B cell (primary cell): ENCODE measurements around the gene NPAS1. TPM values are rescaled to one million over a fixed set of nuclear protein-coding genes. Genes with fewer than 3 reads are reported as not detected.

ENCODE experiments used
- ATAC-seq: fragments of 200-7000 bp; cut with Tn5 transposase; one replicate; pipeline ENCODE4 v1.10.0; 2021; ENCODE audit warnings: low read depth, mild to moderate bottlenecking, moderate number of reproducible peaks, moderate library complexity
- CTCF ChIA-PET: fragments of 350-600 bp; sonication (Branson Sonifier 250); formaldehyde crosslinking; loops from one replicate; lab custom pipeline; 2021; ENCODE audit warnings: antibody characterized with exemption, inconsistent platforms; lab: Charles Lee
- POLR2A ChIA-PET: fragments of 350-600 bp; sonication (Branson Sonifier 250); formaldehyde crosslinking; loops from one replicate; lab custom pipeline; 2021; ENCODE audit warnings: antibody characterized with exemption; lab: Charles Lee
- DNase-seq: peaks from one replicate; pipeline ENCODE4 v3.0.0; 2013
- H2AFZ ChIP-seq: 2 replicates; pipeline ENCODE4 v1.6.1; 2012; ENCODE audit warnings: mild to moderate bottlenecking, low read depth, low read length; ENCODE audit not compliant: insufficient read depth, poor library complexity, severe bottlenecking
- H3K27ac ChIP-seq, 2 donors: 1 replicate in 1 of 2; 2 replicates in 1 of 2; pipeline ENCODE4 v1.5.1; 2012 to 2013; ENCODE audit warnings: low read length in 2 of 2, mild to moderate bottlenecking in 2 of 2, moderate library complexity in 1 of 2
- H3K27me3 ChIP-seq, 4 experiments: fragments of 200-600 bp in 1 of 4; sonication (generic) in 1 of 4; replicated peaks in 1 of 4; 1 replicate in 2 of 4; 2 replicates in 2 of 4; pipeline versions ENCODE4 v1.6.1 to v1.7.0; 2013 to 2016; ENCODE audit warnings: low read length in 3 of 4, mild to moderate bottlenecking in 2 of 4, mixed read lengths in 1 of 4, moderate library complexity in 1 of 4; ENCODE audit not compliant: insufficient read depth in 4 of 4, control insufficient read depth in 3 of 4; ENCODE audit errors: control extremely low read depth in 1 of 4
- H3K36me3 ChIP-seq, 2 experiments: replicated peaks in 1 of 2; 1 replicate in 1 of 2; 2 replicates in 1 of 2; pipeline versions ENCODE4 v1.6.1 to v1.7.1; 2013; ENCODE audit warnings: low read length in 1 of 2; ENCODE audit not compliant: insufficient read depth in 2 of 2, control insufficient read depth in 1 of 2; ENCODE audit errors: control extremely low read depth in 1 of 2, extremely low read depth in 1 of 2
- H3K4me1 ChIP-seq, 2 donors: fragments of 200-600 bp in 1 of 2; sonication (generic) in 1 of 2; 1 replicate in 1 of 2; 2 replicates in 1 of 2; pipeline versions ENCODE4 v1.5.1 to v1.6.1; 2013 to 2017; ENCODE audit warnings: low read length in 2 of 2; ENCODE audit not compliant: control insufficient read depth in 2 of 2, insufficient read depth in 2 of 2
- H3K4me2 ChIP-seq: replicated peaks from 2 replicates; pipeline ENCODE3; 2012; ENCODE audit warnings: mild to moderate bottlenecking, low read depth, low read length; ENCODE audit not compliant: poor library complexity, severe bottlenecking
- H3K4me3 ChIP-seq, 5 experiments: fragments of 200-600 bp in 1 of 5; sonication (generic) in 1 of 5; 1 replicate in 3 of 5; 2 replicates in 2 of 5; pipeline versions ENCODE4 v1.5.1 to v1.7.0; 2011 to 2016; ENCODE audit warnings: low read length in 4 of 5, mild to moderate bottlenecking in 4 of 5, low read depth in 2 of 5, control low read depth in 1 of 5, moderate library complexity in 1 of 5; ENCODE audit not compliant: insufficient read depth in 1 of 5; ENCODE audit errors: control extremely low read depth in 1 of 5, extremely low read depth in 1 of 5
- H3K79me2 ChIP-seq: fragments of 200-600 bp; sonication (generic); one replicate; pipeline ENCODE4 v1.6.0; 2016; ENCODE audit warnings: low read length; ENCODE audit not compliant: control insufficient read depth, insufficient read depth
- H3K9ac ChIP-seq: fragments of 200-600 bp; sonication (generic); 2 replicates; pipeline ENCODE4 v1.6.1; 2017; ENCODE audit warnings: mild to moderate bottlenecking, low read length, moderate library complexity
- H3K9me3 ChIP-seq, 3 donors: one replicate each; pipeline versions ENCODE4 v1.6.1 to v1.7.1; 2013; ENCODE audit warnings: low read length in 2 of 3; ENCODE audit not compliant: control insufficient read depth in 2 of 3, insufficient read depth in 1 of 3; ENCODE audit errors: control extremely low read depth in 1 of 3
- H4K20me1 ChIP-seq: 2 replicates; pipeline ENCODE4 v1.6.0; 2012; ENCODE audit warnings: mild to moderate bottlenecking, low read length; ENCODE audit not compliant: insufficient read depth, control insufficient read depth, poor library complexity, severe bottlenecking
- H3K27ac Mint-ChIP-seq: one replicate; pipeline ENCODE4 v1.8.0; 2021; ENCODE audit warnings: mixed read lengths
- H3K27me3 Mint-ChIP-seq: one replicate; pipeline ENCODE4 v1.8.0; 2021; ENCODE audit warnings: mixed read lengths
- H3K4me1 Mint-ChIP-seq: one replicate; pipeline ENCODE4 v1.8.0; 2021; ENCODE audit warnings: mixed read lengths
- H3K4me3 Mint-ChIP-seq: one replicate; pipeline ENCODE4 v1.8.0; 2021; ENCODE audit warnings: mixed read lengths
- H3K9me3 Mint-ChIP-seq: one replicate; pipeline ENCODE4 v1.8.0; 2022; ENCODE audit warnings: mixed read lengths; ENCODE audit not compliant: insufficient read depth
- CTCF ChIP-seq: fragments of 200-600 bp; IDR thresholded peaks from one replicate; pipeline ENCODE4 v1.8.0; 2022; ENCODE audit warnings: antibody characterized with exemption, mild to moderate bottlenecking
- EZH2 ChIP-seq: IDR thresholded peaks from 2 replicates; pipeline ENCODE4 v1.6.1; 2012; ENCODE audit warnings: borderline replicate concordance, low read depth, mild to moderate bottlenecking, moderate library complexity, low read length; ENCODE audit not compliant: insufficient read depth, poor library complexity, severe bottlenecking
- WGBS: methylation state at CpG from one replicate; pipeline ENCODE4 v1.1.5; 2013; ENCODE audit warnings: missing lambda C conversion rate; ENCODE audit not compliant: insufficient coverage; 5-methylcytosine and 5-hydroxymethylcytosine counted together
- intact Hi-C: fragments of 100-400 bp; cut with micrococcal nuclease; formaldehyde crosslinking; loops from one replicate; pipeline ENCODE4 v1.10.0; 2022
- polyA plus RNA-seq: library from polyadenylated mRNA; depleted of rRNA; stranded (reverse); fragments of >200 nt; gene quantifications from 2 replicates; pipeline ENCODE4 v1.2.3, GENCODE V29; 2012
- total RNA-seq, 2 donors: library from RNA; stranded (reverse); fragments of 120-200 nt in 1 of 2; gene quantifications; 1 replicate in 1 of 2; 2 replicates in 1 of 2; pipeline versions ENCODE4 v1.2.3 to v1.2.4, GENCODE V29; 2013 to 2022

Gene NPAS1
- total and polyA plus RNA-seq, 2 donors (not counting 1 experiment from before 2014, with no cell fraction given), result 1.1 to 1.7 TPM

GRCh38 chr19:47024502-47024901 is 4.9 kb downstream of the NPAS1 start:
- Histone ChIP-seq H3K4me3 (no peak overlapping the region), H3K27ac (no peak overlapping the region), H4K20me1 (no peaks in the 10 kb centered on the region), H3K9me3 (peaks cover 0 to 9% (median 0%) of the 10 kb centered on the region in 3 donors), H3K36me3 (no peaks in the 10 kb centered on the region), H3K79me2 (no peaks in the 10 kb centered on the region), H3K9ac (no peak overlapping the region), H3K4me2 (no peak overlapping the region), H3K27me3 (peaks cover 0 to 75% (median 30%) of the 10 kb centered on the region in 4 experiments), H3K4me1 (peaks cover 24 to 27% of the 10 kb centered on the region in 2 donors), H2AFZ (no peak overlapping the region)
- 96% methylated on average over 4 of the region's 5 CpGs for WGBS
- no peak for ATAC-seq
- intact Hi-C loops, result no loop called here
- no peak for TF ChIP-seq EZH2
- Mint-ChIP-seq H3K27me3 (peaks cover 38% of the 10 kb centered on the region), H3K9me3 (no peaks in the 10 kb centered on the region), H3K27ac (no peak overlapping the region), H3K4me3 (no peak overlapping the region), H3K4me1 (peaks cover 11% of the 10 kb centered on the region)
- ChIA-PET CTCF (no interaction called here), POLR2A (no interaction called here)
- DNase-seq, result no peak

GRCh38 chr19:47026156-47026555 is 6.5 kb downstream of the NPAS1 start:
- DNase-seq, result no peak
- H2AFZ ChIP-seq, result no peak overlapping the region
- peaks cover 6% of the 10 kb centered on the region for H3K4me1 Mint-ChIP-seq
- peaks cover 44% of the 10 kb centered on the region for H3K27me3 Mint-ChIP-seq
- H3K4me3 Mint-ChIP-seq, result no peak overlapping the region
- 81% methylated on average over 2 of the region's 2 CpGs for WGBS
- intact Hi-C loops, result no loop called here
- H3K79me2 ChIP-seq, result no peaks in the 10 kb centered on the region
- no peak overlapping the region for H3K4me3 ChIP-seq
- peaks cover 0 to 8% (median 0%) of the 10 kb centered on the region in 3 donors for H3K9me3 ChIP-seq
- peaks cover 11 to 16% of the 10 kb centered on the region in 2 donors for H3K4me1 ChIP-seq
- H3K9me3 Mint-ChIP-seq, result no peaks in the 10 kb centered on the region
- H4K20me1 ChIP-seq, result no peaks in the 10 kb centered on the region
- TF ChIP-seq EZH2 (no peak), CTCF (no peak)
- H3K27me3 ChIP-seq, result peaks cover 0 to 68% (median 23%) of the 10 kb centered on the region in 4 experiments
- ChIA-PET POLR2A (no interaction called here), CTCF (no interaction called here)
- H3K27ac ChIP-seq, result no peak overlapping the region
- H3K27ac Mint-ChIP-seq, result no peak overlapping the region
- no peak overlapping the region for H3K4me2 ChIP-seq
- no peak overlapping the region for H3K9ac ChIP-seq
- no peaks in the 10 kb centered on the region for H3K36me3 ChIP-seq
- ATAC-seq, result no peak
